GM18858 (cell line): ENCODE data around the gene ZNF462.

Experiments
- ATAC-seq: cut with Tn5 transposase; IDR thresholded peaks from one replicate; pipeline ENCODE4 v1.9.1; 2021; ENCODE audit not compliant: unreplicated experiment

Gene ZNF462

GRCh38 chr9:106925392-106925791 is 62.4 kb downstream of the ZNF462 start:
- no peak for ATAC-seq

DNA sequence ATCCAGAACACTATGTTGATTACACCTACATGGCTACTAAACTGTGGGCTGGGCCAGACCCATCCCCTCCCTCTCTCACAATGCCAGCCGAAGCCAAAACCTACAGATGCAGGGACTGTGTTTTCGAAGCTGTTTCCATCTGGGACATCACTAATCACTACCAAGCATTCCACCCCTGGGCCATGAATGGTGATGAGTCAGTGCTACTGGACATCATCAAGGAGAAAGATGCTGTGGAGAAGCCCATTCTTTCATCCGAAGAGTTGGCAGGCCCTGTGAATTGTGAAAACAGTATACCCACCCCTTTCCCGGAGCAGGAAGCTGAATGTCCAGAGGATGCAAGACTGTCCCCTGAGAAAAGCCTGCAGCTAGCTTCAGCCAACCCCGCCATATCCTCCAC is 65.0 kb downstream of the ZNF462 start:
- ATAC-seq, result no peak

DNA sequence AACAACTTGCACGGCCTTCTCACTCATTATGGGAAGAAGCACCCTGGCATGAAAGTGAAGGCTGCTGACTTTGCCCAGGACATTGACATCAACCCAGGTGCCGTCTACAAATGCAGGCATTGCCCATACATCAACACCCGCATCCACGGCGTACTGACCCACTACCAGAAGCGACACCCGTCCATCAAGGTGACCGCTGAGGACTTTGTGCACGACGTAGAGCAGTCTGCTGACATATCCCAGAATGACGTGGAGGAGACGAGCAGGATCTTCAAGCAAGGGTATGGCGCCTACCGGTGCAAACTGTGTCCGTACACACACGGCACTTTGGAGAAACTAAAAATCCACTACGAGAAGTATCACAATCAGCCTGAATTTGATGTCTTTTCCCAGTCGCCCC is 65.4 kb downstream of the ZNF462 start:
- no peak for ATAC-seq

GRCh38 chr9:106929471-106930177 is 66.7 kb downstream of the ZNF462 start:
- no peak for ATAC-seq

- ATAC-seq, result no peak
These were observed 67.5 kb downstream of the ZNF462 start for GRCh38 chr9:106930477-106930876.

GRCh38 chr9:106931466-106931865 is 68.5 kb downstream of the ZNF462 start:
- no peak for ATAC-seq

DNA sequence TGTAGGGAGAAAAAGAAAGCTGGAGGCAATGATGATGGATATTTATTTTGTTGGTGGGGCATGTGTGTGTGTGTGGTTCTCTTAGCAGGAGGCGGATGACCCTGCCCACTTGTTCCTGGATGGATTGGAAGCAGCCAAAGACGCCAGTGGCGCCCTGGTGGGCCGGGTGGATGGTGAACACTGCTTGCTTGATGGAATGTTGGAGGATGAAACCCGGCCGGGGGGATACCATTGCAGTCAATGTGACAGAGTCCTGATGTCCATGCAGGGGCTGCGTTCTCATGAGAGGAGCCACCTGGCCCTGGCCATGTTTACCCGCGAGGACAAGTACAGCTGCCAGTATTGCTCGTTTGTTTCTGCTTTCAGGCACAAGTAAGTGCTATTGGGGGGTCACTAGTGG is 69.2 kb downstream of the ZNF462 start:
- ATAC-seq, result no peak

DNA sequence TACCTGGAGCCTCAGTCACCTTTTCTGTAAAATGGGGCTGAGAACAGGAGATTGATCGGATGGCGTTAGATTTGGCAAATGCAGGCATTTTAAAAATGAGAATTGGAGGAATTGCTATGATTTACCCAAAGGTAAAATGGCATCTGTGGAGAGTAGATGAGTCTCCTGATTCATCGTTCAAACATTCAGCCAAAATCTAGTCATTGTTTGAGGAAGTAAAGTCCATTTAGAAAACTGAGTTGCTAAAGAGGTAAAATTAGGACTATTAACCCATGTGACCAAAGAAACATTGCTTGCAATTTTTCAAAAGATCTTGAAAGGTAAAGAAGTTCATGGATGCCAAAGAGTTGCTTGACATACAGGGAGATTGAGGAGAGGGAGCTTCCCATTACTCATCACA is 69.7 kb downstream of the ZNF462 start:
- ATAC-seq, result no peak

- no peak for ATAC-seq
These were observed 70.5 kb downstream of the ZNF462 start for GRCh38 chr9:106933470-106933869.

GRCh38 chr9:106934442-106935238 is 71.7 kb downstream of the ZNF462 start:
- no peak for ATAC-seq

DNA sequence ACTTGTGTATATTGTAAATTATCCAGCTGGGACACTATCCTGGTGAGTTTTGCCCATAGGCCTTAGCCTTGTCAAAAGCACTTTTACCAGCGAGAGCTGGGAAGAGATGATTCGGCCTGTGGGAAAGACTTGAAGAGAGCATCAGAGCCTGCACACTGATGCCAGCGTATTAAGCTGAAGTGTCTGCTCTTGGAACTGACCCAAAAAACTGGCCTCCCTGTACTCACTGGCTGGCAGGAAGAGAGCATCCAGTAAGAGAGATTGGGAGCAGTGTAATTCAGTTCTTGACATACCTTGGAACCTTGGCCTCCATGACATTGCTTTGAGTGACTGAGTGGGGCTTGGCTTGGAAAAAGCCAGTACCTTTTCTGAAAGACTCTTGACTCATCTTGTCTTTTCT is 73.7 kb downstream of the ZNF462 start:
- ATAC-seq, result no peak

DNA sequence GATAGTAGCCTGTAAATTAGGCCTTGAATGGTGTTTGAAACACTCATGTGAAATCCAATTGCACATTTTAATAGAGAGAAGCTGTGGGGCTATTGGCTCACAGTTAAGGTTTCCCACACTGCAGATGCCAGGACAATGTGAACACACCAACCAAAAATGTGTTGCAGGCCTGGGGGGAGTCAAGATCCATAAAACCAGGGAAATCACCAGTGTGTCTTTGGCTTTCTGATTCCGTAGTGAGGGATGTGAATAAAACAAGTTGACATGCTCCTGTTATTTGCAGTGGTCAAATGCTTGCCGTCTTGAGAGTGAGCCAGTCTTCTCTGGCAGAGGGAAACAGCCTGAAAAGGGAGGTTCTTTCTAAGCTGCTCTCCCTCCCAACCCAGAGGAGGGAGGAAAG is 79.0 kb downstream of the ZNF462 start:
- no peak for ATAC-seq

GRCh38 chr9:106945727-106946660 is 83.0 kb downstream of the ZNF462 start:
- no peak for ATAC-seq

DNA sequence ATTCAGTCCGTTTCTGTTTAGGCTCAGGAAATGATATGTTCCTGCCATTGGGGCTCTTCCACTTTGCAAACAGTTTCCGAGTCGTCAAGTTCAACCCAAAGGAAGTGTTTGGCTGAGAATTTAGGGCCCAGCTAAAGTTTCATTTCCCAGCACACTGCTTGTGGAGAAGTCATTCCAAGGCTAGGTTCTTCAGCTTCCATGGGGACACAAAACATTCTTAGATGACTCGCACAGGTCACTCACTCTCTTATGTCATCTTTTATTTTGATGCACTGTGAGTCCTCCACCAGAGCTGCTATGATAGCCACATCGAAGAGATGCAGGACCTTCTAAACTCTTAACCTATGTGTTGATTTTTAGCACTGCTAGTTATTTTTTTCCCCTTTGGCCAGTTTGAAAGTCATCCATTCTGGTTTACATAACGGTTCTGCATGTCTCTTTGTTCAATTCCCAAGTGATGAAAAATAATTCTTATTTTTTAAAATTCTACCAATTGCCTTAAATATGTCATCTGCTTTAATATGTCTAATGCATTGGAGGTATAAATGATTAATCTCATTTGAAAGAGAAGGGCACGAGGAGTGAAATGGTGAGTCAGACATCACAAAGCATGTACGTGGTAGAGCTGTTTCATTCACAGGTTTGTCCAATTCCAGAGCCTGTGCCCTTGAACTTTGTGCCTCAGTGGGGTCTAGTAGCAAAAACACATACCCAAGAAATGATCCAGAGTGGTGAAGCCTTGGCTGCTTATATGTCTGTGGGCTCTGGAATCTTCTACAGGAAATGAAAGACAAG is 84.3 kb downstream of the ZNF462 start:
- ATAC-seq, result no peak

- ATAC-seq, result no peak
These were observed 90.2 kb downstream of the ZNF462 start for GRCh38 chr9:106953174-106953573.

DNA sequence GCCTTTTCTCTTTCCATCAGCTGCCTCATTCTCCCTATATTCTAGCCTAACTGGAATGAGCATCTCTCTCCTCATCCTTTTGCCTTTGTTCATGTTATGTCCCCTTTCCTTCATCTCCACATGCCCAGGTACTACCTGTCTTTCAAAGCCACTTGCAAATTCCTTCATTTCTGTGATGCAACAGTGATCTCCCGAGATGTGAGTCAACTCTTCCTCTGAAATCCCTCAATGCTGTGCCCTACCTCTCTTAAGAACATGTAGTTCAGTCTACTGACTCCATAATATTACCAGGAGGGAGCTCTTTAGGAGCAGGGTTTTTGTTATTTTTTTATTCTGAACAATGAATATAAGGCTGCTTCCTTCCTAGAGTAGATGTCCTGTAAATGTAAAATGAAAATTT is 91.6 kb downstream of the ZNF462 start:
- no peak for ATAC-seq

DNA sequence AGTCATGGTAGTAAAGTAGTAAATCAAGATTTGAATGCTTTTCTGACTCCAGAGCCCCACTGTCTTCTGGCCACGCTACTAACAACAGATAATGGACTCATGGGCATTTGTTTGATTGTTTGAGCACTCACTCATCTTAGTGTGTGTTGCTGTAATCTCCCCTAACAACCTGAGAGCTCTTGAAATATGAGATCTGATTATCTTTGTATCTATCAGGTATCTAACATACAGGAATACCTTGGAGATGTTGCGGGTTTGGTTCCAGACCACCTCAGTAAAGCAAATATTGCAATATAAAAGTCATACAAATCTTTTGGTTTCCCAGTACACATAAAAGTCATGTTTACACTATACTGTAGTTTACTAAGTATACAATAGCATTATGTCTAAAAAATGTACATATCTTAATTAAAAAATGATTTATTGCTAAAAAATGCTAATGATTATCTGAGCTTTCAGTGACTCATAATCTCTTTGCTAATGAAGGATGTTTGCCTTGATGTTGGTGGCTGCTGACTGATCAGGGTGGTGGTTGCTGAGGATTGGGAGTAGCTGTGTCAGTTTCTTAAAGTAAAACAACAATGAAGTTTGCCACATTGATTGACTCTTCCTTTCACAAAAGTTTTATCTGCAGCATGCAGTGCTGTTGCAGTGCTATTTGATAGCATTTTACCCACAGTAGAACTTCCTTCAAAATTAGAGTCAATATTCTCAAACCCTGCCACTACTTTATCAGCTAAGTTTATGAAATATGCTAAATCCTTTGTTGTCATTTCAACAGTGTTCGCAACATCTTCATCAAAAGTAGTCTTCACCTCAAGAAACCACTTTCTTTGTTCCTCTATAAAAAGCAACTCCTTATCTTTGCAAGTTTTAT is 92.2 kb downstream of the ZNF462 start:
- ATAC-seq, result no peak

GRCh38 chr9:106956971-106957370 is 94.0 kb downstream of the ZNF462 start:
- no peak for ATAC-seq

DNA sequence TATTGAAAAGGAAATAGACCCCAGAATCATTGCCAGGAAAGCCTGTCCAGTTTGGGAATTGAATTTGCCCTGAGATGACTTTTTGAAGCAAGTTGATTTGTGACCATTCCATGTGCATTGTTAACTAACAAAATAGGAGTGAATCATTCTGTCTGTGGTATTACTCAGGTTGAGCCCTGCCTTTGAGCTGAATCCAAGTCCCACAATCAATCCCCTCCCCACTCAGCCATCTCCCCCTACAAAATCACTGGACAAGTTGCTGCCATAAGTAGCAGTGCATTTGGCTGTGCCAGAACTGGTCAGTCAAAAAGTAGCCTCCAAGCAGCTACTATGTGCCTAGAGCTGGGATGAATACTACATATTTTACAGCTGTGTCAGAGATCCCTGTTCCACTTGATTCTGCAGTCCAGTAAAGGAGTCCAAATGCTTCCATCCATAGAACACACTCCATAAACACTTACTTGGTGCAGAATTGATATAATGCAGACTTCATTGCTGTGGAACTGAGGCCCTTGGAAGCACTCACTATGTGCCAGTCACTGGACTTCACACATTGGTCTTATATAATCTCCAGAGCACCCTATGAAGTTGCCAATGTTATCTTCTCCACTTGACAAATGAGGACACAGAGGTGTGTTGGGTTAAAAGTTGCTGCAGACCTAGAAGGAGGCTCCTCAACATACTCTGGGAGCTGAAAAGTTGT is 96.1 kb downstream of the ZNF462 start:
- ATAC-seq, result no peak
